ENCODE data around the gene TRIM7.
A peak's percentile ranks its signal among the peaks of the same experiment; 100 is the strongest.
"Not testable (repeated sequence)": the region's sequence is repeated elsewhere in the genome, so short reads cannot be mapped to it uniquely, and the experiment has no call there.

TRIM7 gene

GRCh38 chr5:181212934-181213333, 7.9 kb upstream of the TRIM7 start:
- no peak for DNase-seq (ENCODE audit: low spot score)

GRCh38 chr5:181212080-181212479, 7.1 kb upstream of the TRIM7 start:
- no peak for DNase-seq (ENCODE audit: low spot score)

DNA sequence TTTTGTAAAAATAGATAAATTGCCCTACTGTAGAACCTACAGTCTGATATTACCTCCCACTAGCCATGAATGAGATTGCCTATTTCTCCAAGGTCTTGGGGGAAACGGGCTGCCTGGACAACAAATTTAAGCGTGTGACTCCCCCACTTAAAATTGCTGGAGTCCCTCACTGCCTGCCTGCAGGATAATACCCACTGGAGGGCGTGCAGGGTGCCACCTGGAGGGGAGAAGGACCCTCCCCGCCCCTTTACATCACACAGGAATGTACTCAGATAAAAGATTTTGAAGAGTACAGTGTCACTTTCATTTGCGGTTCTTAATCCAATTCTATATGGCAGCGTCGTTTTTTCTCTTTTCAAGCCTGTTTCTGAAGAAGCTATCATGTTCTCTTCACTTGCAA, 6.2 kb upstream of the TRIM7 start:
- DNase-seq (ENCODE audit: low spot score) = no peak

GRCh38 chr5:181210698-181211097, 5.7 kb upstream of the TRIM7 start:
- DNase-seq (ENCODE audit: low spot score) = not testable (repeated sequence)

DNA sequence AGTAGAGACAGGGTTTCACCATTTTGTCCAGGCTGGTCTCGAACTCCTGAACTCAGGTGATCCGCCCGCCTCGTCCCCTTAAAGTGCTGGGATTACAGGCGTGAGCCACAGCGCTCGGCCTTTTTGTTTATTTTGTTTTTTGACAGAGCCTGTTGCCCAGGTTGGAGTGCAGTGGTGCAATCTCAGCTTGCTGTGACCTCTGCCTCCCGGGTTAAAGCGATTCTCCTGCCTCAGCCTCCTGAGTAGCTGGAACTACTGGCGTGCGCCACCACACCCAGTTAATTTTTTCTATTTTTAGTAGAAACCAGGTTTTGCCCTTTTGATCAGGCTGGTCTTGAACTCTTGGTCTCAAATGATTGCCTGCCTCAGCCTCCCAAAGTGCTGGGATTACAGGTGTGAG, 5.2 kb upstream of the TRIM7 start:
- not testable (repeated sequence) for DNase-seq (ENCODE audit: low spot score)

- not testable (repeated sequence) for DNase-seq (ENCODE audit: low spot score)
Measured at GRCh38 chr5:181209006-181209405, 4.0 kb upstream of the TRIM7 start.

- DNase-seq (ENCODE audit: low spot score) = no peak
Measured at GRCh38 chr5:181207960-181208253, 2.9 kb upstream of the TRIM7 start.

DNA sequence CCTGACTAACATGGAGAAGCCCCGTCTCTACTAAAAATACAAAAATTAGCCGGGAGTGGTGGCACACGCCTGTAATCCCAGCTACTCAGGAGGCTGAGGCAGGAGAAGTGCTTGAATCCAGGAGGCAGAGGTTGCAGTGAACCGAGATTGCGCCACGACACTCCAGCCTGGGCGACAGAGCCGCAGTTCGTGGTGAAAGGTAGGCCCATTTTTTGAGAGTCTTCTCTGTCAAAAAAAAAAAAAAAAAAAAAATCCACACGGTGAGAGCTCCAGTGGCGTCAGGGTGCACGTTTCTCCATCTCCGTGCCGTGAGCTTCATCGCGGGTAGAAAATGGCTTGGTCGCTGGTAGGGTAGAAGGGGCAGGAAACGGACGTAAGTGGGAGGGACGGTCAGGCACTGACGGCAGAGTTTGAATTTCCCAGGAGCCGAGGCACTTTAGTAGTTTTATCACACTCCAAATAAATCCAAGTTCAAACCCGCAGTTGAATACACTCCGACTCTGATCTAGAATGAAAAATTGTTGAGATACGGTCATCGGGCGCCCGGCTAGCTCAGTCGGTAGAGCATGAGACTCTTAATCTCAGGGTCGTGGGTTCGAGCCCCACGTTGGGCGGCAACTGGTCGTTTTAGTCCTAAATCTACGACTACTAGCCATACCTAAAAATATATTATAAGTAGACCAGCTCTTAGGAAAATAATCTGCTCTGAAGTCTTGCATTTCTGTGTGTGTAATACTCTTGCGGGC, 2.4 kb upstream of the TRIM7 start:
- DNase-seq (ENCODE audit: low spot score) = no peak

DNA sequence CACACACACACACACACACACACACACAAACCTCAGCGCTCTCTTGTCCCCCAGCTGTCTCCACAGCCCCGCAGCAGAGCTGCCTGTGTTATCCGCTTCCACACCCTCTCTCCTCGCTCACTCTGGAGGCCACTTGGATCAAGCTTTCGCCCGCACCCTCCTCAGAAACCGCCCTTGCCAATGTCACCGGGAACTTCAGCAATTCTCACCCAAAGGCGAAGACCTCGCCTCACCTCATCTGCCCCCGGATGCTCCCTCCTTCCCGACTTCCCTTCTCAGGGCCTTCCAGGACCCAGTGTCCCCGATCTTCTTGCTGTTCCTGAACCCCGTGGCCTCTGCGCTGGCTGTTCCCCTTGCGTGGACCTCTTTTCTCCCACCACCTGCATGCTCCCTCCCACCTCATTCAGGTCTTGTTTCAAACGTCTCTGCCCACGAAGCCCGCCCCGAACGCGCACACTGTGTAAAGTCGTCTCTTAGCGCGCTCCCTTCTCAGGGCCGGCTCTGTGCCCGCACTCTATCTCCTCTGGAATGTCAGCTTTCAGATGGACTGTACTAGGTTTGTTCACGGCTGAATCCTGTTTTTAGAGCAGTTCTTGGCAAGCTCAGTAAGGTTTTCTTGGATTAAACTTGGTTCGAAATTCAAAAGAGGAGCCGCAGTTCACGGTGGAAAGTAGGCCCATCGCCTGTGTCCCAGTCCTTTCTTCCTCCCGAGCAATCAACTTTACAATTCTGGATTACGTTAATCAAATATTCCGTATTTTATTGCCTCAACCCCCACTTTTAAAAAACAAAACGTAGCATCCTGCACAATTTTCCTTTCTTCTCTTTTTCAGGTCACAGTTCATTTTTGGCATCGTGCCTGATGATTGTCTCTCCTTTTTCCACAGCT, 1.0 kb upstream of the TRIM7 start:
- DNase-seq (ENCODE audit: low spot score) = no peak

- DNase-seq (ENCODE audit: low spot score) = peak; percentile 55
Measured at GRCh38 chr5:181204113-181204825, 727 bp downstream of the TRIM7 start.

DNA sequence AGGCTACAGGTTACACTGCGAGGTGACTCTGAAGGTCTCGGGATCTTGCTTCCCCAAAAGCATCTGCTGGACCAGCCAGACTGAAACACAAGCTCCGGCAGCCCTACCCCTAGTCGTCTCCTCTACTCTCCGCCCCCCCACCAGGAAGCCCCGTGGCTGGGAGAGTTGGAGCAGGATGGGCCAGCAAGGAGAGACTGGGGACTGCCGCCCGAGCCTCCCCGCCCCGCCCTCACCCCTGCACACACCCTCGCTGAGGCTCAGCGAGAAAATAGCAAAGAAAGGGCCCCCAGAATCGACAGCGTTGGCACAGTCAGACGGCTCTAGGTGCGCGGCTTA, 1.3 kb downstream of the TRIM7 start:
- no peak for DNase-seq (ENCODE audit: low spot score)

GRCh38 chr5:181203093-181203711, 1.8 kb downstream of the TRIM7 start:
- no peak for DNase-seq (ENCODE audit: low spot score)

DNA sequence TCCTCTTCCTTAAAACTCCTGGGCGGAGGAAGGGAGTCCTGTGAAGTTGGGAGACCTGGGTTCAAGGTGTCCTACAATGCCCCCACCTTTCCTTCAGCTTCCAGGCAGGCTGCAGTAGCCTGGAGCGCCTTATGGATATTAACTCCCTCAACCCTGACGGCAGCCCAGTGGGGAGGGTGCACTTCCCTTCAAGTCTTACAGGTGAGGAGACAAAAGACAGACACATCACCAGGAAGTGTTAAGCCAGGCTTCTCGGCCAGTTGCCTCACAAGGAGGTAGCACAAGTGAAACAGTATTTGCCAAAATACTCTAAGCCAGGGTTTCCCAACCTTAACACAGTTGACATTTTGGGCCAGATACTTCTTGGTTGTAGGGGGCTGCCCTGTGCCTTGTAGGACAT, 4.2 kb downstream of the TRIM7 start:
- no peak for DNase-seq (ENCODE audit: low spot score)

DNA sequence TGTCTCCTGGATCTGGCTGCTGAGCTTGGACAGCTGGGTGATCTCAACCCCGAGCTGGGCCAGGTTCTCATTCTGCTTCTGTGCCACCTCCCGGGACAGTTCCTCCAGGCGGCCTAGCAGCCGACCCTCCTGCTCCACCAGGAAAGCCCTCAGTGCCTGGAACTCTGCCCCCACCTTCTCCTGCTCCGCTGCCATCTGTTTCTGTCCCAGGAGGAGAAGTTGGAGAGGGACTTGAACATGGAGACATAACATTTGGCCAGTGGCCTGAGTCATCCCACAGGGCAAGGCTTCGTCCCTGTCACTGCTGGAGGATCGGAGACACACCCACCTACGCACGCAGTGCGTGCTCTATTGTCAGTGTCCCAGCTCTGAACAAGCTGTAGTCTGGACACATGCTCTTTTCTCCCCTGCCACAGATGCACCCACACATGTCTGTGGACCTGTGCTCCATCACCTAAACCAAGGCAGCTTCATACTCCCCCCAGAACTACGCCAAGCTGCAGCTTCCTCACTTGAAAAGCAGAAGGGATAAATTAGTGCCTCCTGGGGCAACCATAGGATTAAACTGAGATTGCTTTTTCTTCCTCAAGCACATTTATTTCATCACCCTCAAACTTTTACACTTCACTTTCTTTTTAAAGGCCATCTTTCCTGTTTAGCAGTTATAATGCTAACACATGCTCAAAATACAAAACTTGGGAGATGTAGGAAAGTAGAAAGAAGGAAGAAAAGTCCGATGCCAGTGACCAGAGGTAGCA, 4.9 kb downstream of the TRIM7 start:
- no peak for DNase-seq (ENCODE audit: low spot score)

DNA sequence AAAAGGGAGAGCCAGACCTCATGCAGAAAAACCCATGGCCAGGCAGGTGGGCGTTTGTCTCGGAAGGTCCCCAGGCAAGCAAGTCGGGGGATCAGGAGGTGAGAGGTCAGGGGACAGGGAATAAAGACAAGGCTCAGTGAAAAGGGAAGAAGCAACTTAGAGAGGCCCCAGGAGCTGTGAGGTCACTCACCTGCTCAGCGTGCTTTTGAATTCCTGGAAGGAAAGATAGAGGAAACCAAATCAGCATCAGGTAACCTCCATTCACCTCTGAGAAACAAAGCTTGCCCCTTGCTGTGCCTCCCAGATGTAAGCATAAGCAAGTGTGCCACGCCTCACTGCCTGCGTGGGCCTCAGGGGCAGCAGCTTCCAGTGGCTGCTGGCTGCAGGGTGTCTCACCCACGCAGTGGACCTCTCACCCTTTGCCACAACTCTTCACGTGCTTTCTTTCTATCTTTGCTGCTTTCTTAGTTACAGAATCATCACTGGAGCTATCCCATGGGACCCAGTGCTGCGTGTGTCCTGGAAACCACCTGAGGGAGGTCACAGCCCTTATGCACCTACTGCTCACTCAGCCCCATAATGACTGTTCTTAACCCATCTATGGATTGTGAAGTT, 6.0 kb downstream of the TRIM7 start:
- DNase-seq (ENCODE audit: low spot score) = no peak

DNA sequence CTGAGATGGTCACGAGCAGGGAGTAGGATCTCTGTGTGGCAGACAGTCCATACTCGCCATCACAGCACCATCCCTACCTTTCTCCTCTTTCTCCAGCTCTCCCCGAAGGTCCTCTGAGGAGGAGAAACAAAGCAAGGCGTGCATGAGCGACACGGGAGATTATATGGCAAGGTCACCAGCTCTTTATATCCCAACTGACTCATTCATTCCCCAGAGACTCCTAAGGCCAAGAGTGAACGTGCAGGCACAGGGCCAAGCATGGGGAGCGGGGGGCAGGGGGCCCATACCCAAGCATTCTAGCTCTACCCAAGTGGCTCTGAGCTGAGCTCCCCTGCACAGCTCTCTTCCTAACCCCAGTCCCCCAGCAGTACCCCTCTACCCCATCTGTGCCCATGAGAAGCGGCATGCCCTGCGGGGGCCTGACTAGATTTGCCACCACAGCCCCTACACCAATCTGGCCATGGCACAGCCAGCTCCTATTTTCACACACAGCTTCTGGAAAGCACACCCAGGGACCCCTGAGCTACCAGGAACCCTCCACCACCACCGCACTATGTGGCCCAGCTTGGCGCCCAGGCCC, 6.8 kb downstream of the TRIM7 start:
- no peak for DNase-seq (ENCODE audit: low spot score)

DNA sequence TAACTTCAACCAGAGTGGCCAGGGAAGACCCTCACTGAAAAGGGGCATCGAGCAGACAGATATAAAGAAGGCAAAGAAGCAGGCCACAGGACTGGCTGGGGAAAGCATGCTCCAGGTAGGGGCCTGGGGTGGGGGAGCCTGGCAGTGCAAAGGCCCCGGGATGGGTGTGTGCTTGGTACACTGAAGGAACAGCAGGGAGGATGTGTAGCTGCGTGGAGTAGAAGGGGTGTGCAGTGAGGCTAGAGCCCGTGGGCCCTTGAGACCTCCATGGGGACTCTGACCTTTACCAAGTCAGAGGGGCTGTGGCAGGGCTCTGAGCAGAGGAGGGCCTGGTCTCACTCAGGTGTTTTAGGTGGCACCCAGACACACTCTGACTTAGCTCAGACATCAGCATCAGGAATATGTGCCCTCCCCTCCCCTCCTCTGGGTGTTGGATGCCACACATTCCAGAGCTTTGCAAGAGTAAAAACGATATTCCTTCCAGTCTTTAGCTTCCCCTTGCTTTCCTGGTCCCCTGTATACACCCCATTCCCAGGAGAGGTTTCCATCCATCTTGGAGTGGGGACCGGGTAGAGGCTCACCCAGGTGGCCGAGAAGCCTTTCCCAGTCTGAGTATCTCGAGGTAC, 7.6 kb downstream of the TRIM7 start:
- DNase-seq (ENCODE audit: low spot score) = no peak

DNA sequence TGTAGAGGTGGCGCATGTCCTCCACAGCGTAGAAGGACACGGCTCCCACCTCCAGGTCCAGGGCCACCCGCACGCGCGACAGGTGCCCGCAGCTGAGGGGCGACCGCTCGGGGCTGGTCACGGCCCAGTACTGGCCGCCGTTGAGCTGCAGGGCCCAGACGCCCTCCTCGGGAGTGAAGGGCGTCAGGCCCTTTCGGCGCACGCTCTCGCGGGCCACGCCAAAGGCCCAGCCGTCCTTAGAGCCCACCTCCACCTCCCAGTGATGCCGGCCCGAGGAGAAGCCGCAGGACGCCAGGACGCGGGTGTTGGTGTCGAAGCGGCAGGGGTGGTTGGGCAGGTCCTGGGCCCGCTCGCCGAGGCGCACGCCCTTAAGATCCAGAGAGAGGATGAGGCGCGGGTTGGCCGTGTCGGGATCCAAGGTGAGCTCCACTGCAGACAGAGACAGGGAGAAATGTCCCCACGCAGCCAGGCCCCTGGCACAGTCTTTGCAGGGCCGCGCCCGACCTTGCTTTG, 9.7 kb downstream of the TRIM7 start:
- DNase-seq (ENCODE audit: low spot score) = no peak

DNA sequence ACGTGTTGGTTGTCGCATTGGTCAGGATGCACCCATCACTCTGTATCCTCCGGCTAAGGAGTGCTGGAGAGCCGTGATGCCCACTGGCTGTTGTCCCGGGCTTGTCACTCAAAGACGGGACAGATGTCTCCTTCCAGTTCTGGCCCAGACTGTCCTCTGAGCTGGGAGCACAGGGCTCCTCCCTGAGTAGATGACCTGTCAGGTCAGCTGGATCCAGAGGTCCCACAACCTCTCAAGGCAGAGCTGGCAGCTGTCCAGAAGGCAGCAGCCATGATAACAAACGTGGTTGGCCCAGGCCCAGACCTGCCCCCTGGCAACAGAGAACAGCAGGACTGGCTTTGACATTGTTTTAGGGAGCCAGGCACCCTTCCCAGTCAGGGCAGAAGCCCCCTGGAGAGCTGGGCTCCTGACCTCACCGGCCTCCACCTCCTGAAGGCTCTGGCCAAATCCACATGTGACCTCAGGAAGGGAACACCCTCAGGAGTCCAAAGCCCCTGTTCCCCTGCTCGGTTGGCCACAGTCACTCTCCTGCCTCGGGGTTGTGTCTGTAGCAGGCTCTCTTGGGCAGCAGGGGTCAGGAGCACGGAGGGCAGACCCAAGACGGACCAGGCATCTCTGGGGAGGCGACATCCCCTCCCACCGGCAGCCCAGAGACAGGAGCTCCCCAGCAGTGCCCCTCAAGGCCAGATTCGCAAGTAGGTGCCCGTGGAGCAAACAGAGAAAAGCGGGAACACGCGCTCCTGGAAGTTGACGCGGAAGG, 10.3 kb downstream of the TRIM7 start:
- no peak for DNase-seq (ENCODE audit: low spot score)

GRCh38 chr5:181193656-181194055, 11.3 kb downstream of the TRIM7 start:
- no peak for DNase-seq (ENCODE audit: low spot score)

All from iPS-NIHi11 (cell line).